ENCODE data around the gene ATF7IP2.

GRCh38 chr16:10520869-10521578 lies 135.2 kb downstream of the ATF7IP2 start:
- TF ChIP-seq CTCF (IDR thresholded peaks at IDR 0.05) (no peak), POLR2A (IDR thresholded peaks at IDR 0.05) (no peak)

Data from thyroid gland (tissue), 4 donors.